Measurements from ENCODE around the gene HNF4A.
"Not testable (repeated sequence)": the region's sequence is repeated elsewhere in the genome, so short reads cannot be mapped to it uniquely, and the experiment has no call there.

Gene HNF4A

DNA sequence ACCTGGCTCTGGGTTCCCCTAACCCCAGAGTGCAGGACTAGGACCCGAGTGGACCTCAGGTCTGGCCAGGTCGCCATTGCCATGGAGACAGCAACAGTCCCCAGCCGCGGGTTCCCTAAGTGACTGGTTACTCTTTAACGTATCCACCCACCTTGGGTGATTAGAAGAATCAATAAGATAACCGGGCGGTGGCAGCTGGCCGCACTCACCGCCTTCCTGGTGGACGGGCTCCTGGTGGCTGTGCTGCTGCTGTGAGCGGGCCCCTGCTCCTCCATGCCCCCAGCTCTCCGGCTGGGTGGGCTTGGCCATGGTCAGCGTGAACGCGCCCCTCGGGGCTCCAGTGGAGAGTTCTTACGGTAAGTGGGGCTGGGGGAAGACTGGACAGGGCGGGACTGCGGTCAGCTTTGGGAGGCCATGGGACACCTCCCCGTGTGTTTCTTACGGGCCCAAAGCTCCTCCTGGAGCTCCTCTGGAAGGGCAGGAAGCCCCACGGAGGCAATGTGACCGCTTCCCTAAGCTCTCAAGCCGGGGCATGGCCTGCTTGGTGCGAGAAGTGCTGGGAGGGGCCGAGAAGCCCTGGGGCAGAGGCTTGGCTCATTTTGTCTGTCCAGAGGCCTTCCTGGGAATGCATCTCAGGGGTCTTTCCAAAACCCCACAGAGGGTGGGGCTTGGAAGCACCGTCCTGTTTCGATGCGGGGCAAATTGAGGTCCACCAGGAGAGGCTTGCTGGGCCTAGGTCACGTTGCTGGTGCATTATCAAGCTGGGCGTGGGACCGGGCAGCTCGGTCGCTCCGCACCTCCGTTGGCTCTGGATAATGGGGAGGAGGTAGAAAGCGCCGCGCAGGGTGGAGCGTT, at the start of gene HNF4A:
TSS of gene HNF4A (plus strand) at position 202 of the 855 bp plus-strand sequence. CDS start at position 308, 106 bp downstream.
- no peak for DNase-seq (ENCODE audit: low read depth in 2 of 2)

DNA sequence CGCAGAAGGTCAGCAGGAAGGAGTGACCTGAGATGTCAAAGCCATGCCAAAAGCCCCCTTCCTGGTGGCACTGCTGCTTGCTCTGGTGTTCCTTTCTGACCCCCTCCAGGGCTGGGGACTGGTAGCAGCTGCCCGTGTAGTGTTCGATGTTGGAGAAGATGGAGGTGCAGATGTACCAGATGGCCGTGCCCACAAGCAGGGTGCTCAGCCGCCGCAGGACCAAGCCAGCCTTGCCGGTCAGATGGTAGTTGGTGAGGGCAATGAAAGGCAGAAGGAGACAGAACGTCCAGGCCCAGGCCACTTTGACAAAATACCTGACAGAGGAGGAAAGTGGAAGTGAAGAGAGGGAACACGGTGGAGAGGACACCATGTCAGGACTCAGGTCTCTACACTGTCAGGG, 48.6 kb upstream of the HNF4A start:
- no peak for DNase-seq (ENCODE audit: low read depth in 2 of 2)

DNA sequence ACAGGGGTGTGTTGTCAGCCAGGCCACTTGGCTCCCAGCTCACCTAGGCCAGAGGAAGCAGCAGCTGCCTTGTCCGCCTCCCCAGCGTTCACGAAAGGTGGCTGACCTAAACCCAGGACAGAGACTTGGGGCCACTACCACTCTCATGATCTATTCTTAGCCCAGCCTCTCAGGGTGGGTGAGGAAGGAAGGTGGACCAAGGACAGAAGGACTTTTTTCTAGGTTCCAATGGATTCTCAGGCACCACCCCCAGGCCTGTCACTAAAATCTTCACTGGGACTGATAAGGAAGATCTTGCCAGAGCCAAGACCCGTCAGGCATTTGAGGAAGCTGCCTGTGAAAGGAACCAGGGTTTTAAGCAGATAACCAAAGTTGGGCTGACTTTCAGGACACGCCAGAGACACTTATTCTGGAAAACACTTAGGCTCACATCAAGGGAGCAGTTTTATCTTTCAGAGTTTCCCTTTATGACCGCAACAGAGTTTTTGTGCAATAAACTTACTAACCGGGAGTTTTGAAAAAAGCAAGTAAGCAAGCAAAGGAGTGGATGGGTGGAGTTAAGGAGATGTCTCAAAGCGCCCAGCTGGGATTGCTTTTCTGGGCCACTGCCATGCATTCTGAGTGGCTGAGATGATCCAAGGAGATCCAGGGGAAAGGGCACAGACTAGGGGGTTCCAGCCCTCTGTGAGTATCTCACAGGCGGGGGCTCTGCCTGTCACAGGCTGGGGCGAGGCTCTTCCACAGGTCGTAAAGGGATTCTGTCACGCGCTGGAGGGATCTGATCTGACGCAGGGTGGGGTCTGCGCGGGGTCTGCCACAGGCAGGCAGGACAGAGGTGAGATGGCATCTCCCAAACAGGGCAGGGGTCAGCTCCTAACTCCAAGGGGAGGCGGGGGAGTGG, 45.5 kb upstream of the HNF4A start:
- no peak for DNase-seq (ENCODE audit: low read depth in 2 of 2)

DNA sequence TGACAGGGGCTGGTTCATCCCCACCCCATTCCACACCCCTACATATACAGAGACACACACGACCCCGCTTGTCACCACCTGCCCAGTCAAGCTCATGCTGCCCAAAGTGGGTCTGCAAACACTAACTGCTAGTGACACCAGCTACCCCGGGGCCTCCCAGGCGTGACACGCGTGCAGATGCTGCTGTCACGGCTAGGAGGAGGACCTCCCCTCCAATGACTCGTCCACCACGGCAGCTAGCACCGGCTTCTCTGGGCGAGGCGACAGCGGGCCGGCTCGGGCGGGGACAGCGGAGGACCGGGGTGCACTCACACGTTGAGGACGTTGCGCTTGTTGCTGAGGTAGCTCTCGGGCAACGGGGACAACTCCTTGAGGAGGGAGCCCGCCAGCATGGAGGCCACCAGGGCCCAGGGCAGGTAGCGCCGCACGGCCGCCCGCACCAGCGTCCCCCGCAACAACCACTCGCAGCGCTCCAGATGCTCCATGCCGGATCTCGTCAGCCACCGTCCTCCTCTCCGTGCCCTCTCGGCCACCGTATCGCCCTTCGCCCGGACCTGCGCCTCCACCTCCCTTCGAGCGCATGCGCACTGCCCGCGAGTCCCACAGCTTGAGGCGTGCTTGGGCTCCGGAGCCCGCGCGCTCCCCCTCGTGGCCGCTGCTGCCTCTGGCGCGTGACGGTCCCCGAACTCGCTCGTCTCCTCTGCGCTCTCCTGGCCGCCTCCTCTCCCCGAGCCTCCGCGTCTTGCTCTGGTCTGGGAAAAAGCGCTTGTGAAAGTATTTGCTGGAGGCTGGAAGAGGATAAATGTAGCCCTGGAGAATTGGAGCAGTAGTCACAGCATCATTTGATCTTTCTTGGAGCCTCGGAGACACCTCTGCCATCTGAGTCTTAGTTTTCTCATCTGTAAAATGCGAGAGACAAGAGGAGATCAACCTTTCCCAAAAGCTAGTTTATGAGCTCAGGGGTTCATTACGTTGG, 44.5 kb upstream of the HNF4A start, which contains the start of gene FITM2:
TSS of gene FITM2 (minus strand) at position 539 of the 976 bp plus-strand sequence. CDS start at position 485, 54 bp downstream.
- DNase-seq (ENCODE audit: low read depth in 2 of 2) = peak; percentile 98 to 99

DNA sequence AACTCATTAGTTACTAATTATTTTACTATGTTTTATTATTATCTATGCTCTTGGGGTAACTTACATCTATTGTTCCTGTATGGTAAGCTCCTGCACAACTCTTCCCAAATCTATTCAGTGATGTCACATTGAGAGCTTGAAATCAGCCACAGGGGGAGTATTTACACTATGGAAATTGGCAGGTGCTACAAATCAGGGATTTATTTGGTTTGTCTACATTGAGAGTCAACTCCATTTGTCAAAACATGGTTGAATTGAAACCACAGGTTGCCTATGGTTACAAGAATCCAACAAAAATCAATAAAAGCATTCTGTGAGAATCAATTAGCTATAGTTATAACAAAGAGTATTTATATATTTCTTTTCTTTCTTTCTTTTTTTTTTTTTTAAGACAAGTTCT, 40.6 kb upstream of the HNF4A start:
- no peak for DNase-seq (ENCODE audit: low read depth in 2 of 2)

DNA sequence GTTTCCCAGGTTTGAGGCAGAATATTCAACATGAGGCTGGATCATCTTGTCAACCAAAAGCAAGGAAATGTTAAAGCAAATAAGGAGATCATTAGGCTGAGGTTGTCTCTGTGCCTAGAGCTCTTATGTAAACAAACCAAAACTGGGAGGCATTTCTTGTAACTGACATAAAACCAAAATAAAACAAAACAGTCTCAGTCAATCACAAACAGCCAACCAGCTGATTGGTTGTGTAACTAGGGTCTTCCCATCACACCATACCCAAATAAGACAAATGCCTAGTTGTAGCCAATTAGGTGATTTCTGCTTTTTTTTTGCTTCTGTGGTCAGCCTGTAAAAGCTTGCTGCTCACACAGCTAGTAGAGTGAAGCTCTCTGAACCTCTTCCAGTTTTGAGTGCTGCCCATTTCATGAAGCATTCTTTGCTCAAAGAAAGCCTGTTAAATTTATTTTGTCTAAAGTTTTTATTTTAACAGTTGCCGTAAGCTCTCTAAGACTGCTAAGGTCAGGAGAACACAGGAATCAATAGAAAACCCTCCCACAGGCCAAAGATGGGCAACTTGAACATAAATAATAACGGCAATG, 35.6 kb upstream of the HNF4A start:
- no peak for DNase-seq (ENCODE audit: low read depth in 2 of 2)

DNA sequence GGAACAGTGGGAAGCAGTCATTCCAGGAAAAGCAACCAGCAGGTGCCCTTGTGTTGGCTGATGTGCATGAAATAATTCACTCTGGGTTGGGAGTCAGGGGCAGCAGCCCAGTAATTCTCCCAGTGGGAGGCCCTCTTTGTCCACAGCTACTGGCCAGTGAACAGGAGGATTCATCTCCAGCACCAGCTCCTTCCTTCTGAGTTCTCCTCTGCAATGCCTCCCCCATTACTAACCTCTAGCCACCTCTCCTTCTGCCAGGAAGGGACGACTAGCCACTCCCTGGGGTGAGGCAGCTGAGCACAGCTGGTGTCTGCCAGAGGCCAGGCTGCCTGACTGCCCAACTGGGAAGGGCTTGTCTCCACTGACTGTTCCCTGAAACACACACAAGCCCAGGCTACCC, 31.2 kb upstream of the HNF4A start:
- DNase-seq (ENCODE audit: low read depth in 2 of 2) = no peak

DNA sequence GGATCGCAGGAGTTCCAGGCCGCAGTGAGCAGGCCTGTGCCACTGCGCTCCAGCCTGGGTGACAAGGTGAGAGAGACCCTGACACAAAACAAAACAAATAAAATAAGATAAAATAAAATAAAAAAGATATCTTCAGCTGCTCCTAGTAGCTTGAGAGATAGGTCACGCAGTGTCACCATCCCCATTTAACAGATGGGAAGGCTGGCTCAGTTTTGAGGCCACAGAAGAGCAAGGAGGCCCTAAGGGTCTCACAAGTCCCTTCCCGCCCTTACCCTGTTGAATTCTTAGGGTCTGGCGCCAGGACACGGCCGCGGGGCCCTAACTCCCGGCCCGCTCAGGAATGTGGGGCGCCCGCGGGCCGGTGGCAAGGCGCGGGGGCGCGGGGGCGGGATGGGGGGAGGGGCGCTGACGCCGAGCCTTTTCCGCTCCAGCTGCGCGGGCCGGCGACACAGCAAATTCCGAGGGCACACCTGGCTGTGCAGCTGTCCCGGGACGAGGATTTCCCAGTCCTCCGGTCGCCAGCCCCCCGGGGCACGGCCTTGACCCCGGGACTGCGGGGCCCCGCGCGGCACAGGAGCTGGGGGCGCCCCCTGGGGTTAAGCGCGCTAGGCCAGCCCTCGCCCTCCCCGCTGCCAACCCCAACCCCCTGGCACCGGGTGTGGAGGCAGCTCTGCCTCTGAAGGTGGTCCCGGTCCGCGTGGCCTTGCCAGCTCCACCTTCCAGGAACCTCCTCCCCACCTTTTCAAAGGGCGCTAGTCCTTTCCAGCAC, 28.9 kb upstream of the HNF4A start:
- DNase-seq (ENCODE audit: low read depth in 2 of 2) = peak; percentile 22 to 34

DNA sequence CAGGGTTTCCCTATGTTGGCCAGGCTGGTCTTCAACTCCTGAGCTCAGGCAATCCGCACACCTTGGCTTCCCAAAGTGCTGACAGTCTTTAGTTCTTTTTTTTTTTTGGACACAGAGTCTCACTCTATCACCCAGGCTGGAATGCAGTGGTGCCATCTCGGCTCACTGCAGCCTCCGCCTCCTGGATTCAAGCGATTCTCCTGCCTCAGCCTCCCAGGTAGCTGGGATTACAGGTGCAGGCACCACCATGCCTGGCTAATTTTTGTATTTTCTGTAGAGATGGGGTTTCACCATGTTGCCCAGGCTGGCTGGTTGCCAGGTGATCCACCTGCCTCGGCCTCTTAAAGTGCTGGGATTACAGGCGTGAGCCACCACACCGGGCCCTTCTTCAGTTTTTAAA, 27.8 kb upstream of the HNF4A start:
- not testable (repeated sequence) for DNase-seq (ENCODE audit: low read depth in 2 of 2)

DNA sequence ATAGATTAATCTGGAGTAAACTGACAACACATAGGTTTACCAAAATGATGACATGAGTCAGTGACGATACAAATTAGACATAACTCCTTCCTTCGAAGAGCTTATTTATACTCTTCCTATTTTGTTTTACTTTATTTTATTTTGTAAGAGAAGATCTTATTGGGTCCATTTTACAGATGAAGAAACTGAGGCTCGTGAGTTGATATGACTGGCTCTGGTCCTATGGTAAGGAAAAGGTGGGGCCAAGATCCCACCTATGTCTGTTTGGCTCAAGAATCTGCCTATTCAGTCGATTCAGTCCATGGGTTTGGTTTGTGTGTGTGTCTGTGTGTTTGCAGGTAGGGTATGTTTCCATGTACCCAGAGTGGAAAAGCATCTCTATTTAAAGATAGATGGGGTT, 27.1 kb upstream of the HNF4A start:
- no peak for DNase-seq (ENCODE audit: low read depth in 2 of 2)

DNA sequence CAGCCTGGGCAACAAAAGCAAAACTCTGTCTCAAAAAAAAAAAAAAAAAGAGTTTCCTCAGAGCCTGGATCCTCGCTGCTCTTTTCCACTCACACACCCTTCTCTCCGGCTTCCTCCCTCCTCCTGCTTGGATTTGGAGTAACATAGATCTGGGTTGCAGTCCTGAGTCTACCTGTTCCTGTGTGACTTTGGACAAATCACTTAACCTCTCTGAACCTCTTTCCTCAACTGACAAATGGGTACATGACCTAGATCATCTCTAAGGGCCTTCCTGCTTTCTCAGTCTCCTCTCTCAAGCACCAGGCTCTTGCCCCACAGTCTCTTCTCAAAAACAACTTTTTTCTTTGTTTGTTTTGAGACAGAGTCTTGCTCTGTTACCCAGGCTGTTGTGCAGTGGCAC, 24.3 kb upstream of the HNF4A start:
- no peak for DNase-seq (ENCODE audit: low read depth in 2 of 2)

DNA sequence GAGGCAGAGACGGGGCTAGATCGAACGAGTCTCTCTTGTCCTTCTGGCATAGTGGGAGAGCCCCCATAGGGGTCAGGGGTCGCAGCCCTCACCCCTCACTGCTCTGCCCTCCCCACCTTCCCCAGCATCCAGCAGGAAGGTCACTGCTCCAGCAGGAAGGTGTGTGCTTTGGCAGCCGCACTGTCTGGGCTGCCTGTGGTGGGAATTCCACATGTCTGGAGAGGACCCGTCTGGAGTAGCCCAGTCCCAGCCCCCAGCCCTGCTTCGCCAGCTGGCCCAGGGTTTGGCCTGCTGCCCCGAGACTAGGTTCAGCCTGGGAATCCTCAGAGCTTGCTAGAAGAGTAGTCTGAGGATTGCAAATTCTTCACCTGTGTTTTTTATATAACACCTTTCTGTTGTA, 21.2 kb upstream of the HNF4A start:
- DNase-seq (ENCODE audit: low read depth in 2 of 2) = no peak

DNA sequence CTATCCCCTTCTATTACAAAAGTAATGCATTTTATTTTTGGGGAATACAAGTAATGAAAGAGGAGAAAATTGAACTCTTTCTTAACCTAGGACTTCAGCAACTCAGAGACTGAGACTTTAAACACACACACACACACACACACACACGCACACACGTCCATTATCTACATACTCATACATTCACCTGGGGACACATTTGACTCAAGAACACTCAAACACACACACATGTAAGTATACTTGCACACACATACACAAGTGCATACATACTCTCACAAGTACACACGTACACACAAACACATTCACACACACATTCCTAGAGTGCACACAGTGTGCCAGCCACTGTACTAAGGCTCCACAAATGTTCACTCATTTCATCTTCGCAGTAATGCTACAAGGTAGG, 20.8 kb upstream of the HNF4A start:
- DNase-seq (ENCODE audit: low read depth in 2 of 2) = no peak

DNA sequence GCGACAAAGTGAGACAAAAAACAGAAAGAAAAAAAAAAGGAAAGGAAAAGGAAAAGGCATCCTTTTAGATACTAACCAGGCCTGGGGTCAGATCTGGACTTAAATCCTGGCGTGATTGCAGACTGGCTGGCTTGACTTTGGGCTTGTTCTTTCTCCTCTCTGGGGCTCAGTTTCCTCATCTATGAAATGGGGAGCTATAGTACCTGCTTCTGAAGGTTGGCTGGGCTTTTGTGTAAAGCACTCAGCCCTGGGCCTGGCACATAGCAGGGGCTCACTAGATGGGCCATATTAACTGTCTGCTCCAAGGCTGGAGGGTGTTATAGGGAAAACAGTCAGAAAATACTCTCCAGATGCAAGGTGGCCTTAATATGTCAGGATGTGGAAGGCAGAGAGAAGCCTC, 19.8 kb upstream of the HNF4A start:
- no peak for DNase-seq (ENCODE audit: low read depth in 2 of 2)

DNA sequence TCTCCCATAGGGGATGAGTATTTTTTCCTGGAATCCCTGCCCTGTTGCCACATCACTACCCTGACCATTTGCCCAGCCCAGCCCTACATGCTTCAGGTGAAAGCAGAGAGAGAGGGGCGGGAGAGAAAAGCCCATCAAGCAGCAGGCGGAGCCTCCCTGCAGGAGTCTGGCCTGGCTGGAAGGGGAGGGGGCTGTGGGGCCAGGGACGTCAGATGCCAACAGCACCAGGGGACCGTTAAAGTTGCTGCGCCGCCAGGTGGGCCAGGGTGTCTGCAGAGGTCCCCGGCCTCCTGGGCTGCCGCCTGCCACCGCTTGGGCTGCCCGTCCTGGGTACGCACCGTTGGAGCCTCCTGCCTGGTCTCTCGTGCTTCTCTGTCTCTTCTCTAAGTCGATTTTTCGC, 19.4 kb upstream of the HNF4A start:
- no peak for DNase-seq (ENCODE audit: low read depth in 2 of 2)

DNA sequence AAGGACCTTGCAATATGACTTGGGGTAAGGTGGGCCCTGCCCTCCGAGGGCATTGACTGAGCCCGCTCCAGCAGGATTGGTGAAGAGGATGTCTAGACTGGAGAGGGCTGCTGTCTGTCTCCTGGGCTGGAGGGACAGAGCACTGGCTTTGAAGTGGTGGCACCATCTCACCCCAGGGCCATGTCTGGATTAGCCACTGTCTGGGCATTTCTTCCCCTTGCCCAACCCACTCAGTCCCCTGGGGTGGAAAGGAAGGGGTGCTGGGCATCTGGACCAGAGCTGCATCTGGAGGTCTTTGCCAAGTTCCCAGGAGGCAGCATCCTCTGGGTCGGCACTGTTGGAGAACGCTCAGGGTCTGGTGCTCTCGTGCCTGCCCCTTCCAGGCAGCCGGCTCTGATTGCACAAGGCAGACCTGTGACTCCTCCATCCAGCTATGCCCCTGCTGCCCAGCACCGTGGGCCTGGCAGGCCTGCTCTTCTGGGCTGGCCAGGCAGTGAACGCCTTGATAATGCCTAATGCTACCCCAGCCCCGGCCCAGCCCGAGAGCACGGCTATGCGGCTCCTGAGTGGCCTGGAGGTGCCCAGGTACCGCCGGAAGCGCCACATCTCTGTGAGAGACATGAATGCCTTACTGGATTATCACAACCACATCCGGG, 18.6 kb upstream of the HNF4A start, which contains the start of gene R3HDML:
TSS of gene R3HDML (plus strand) at position 319 of the 656 bp plus-strand sequence. CDS start at position 434, 115 bp downstream.
- DNase-seq (ENCODE audit: low read depth in 2 of 2) = no peak

DNA sequence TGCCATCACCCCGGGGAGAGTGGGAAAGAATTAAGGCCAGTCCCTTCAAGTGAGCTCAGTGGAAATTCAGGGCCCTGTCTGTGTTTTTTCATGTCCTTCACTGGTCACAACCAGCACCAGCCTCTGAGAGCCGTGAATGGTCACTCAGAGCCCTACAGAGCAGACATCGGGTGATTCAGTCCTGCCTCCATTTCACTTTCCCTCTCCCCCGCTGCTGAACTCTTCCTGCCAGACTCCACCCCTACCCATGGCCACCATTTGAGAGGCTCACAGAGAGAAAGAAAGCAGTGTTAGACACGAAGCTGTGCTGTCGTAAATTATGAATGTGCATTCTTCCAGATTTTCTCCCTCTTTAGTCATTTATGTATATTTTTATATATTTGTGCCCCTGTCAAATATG, 13.3 kb upstream of the HNF4A start:
- DNase-seq (ENCODE audit: low read depth in 2 of 2) = no peak

DNA sequence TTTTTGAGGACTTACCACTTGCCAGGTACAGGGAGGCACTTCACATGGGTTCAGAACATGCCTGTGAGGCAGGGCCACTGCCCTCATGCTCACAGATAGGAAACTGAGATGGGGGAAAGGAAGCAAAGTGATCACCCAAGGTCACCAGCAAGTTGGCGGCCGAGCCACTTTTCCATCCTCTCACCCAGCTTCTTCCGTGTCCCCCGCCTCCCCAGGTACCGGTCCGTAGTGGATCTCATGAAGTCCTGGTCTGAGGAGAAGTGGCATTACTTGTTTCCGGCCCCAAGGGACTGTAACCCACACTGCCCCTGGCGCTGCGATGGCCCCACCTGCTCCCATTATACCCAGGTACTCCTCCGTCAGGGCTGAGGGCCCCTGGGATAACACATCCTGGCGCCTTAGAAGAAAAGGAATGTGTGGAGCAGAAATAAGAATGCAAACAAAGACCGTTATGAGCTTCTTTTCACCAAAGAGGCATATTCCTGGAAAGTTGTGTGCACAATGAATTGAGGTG, 12.3 kb upstream of the HNF4A start:
- no peak for DNase-seq (ENCODE audit: low read depth in 2 of 2)

DNA sequence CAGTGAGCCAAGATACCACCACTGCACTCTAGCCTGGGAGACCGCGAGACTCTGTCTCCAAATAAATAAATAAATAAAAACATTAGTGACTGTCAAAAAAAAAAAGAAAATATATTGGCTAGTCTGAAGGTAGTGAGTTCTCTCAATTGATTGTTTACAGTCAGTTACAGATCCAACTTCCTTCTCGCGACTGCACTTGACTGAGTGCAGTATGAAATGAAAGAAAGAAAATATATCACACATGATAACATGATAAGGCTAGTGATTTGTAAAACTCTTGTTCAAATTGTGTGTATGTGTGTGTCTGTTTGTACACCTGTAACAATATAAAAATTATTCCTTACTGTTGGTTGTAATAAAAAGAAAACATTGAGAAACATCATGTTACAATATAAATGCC, 10.8 kb upstream of the HNF4A start:
- no peak for DNase-seq (ENCODE audit: low read depth in 2 of 2)
